GM23248 (cell line): ENCODE measurements around the gene ABCD1. TPM values are rescaled to one million over a fixed set of nuclear protein-coding genes. Genes with fewer than 3 reads are reported as not detected.
"Not testable (repeated sequence)": the region's sequence is repeated elsewhere in the genome, so short reads cannot be mapped to it uniquely, and the experiment has no call there.

ENCODE experiments used
- DNase-seq: peaks from one replicate; pipeline ENCODE4 v3.0.0-alpha.2; 2015
- H2AFZ ChIP-seq: fragments of 200-600 bp; sonication (generic); 2 replicates; pipeline ENCODE4 v1.6.1; 2016; ENCODE audit warnings: antibody characterized with exemption
- H3F3A ChIP-seq: fragments of 200-600 bp; sonication (generic); 2 replicates; pipeline ENCODE4 v1.6.1; 2016; ENCODE audit warnings: mild to moderate bottlenecking, antibody characterized with exemption, mixed run types; ENCODE audit not compliant: insufficient read depth
- H3K27ac ChIP-seq: fragments of 200-600 bp; sonication (generic); 2 replicates; pipeline ENCODE4 v1.5.1; 2016; ENCODE audit warnings: mild to moderate bottlenecking
- H3K27me3 ChIP-seq: fragments of 200-600 bp; sonication (generic); replicated peaks from 2 replicates; pipeline ENCODE4 v1.6.1; 2016; ENCODE audit warnings: mild to moderate bottlenecking; ENCODE audit not compliant: insufficient read depth
- H3K36me3 ChIP-seq: fragments of 200-600 bp; sonication (generic); 2 replicates; pipeline ENCODE4 v1.6.1; 2016; ENCODE audit warnings: low read depth, mild to moderate bottlenecking
- H3K4me1 ChIP-seq: fragments of 200-600 bp; sonication (generic); 2 replicates; pipeline ENCODE4 v1.6.1; 2016; ENCODE audit warnings: mild to moderate bottlenecking; ENCODE audit not compliant: insufficient read depth
- H3K4me2 ChIP-seq: fragments of 200-600 bp; sonication (generic); one replicate; pipeline ENCODE4 v1.6.1; 2016; ENCODE audit warnings: mild to moderate bottlenecking; ENCODE audit not compliant: unreplicated experiment
- H3K4me3 ChIP-seq: fragments of 200-600 bp; sonication (generic); 2 replicates; pipeline ENCODE4 v1.5.1; 2016; ENCODE audit warnings: mild to moderate bottlenecking
- H3K79me2 ChIP-seq: fragments of 200-600 bp; sonication (generic); 2 replicates; pipeline ENCODE4 v1.6.1; 2016; ENCODE audit warnings: mild to moderate bottlenecking; ENCODE audit not compliant: insufficient read depth
- H3K9ac ChIP-seq: fragments of 200-600 bp; sonication (generic); 2 replicates; pipeline ENCODE4 v1.6.1; 2016; ENCODE audit warnings: mild to moderate bottlenecking
- H3K9me2 ChIP-seq: fragments of 200-600 bp; sonication (generic); 2 replicates; pipeline ENCODE4 v1.6.1; 2016; ENCODE audit warnings: mixed run types, mild to moderate bottlenecking, moderate library complexity; ENCODE audit not compliant: insufficient read depth
- H3K9me3 ChIP-seq: fragments of 200-600 bp; sonication (generic); one replicate; pipeline ENCODE4 v1.6.1; 2017; ENCODE audit warnings: low read depth
- H4K20me1 ChIP-seq: fragments of 200-600 bp; sonication (generic); 2 replicates; pipeline ENCODE4 v1.6.0; 2016; ENCODE audit not compliant: insufficient read depth
- EZH2 ChIP-seq: fragments of 200-600 bp; sonication (generic); IDR thresholded peaks from 2 replicates; pipeline ENCODE4 v1.6.1; 2018; ENCODE audit warnings: antibody characterized with exemption, mild to moderate bottlenecking; ENCODE audit not compliant: insufficient read depth, poor library complexity, severe bottlenecking
- EZH2phosphoT487 ChIP-seq: fragments of 200-600 bp; sonication (generic); IDR thresholded peaks from 2 replicates; pipeline ENCODE4 v1.6.1; 2018; ENCODE audit warnings: antibody characterized with exemption, moderate library complexity, mild to moderate bottlenecking, low read depth; ENCODE audit not compliant: insufficient read depth
- WGBS, 2 experiments: methylation state at CpG; one replicate each; pipeline ENCODE4 v1.1.6; 2015 to 2017; ENCODE audit warnings: low lambda C conversion rate in 2 of 2, low coverage in 1 of 2; ENCODE audit errors: missing lambda C conversion rate in 2 of 2; 5-methylcytosine and 5-hydroxymethylcytosine counted together
- in situ Hi-C: fragments of 300-500 bp; cut with MboI; formaldehyde crosslinking; loops from 2 replicates; pipeline ENCODE4 v1.15.0; 2020
- polyA plus RNA-seq: library from polyadenylated mRNA; unstranded; fragments of >200 nt; fragmentation: Nextera tagmentation; extraction: Ambion mirVana; gene quantifications from 2 replicates; pipeline ENCODE4 v1.2.1, GENCODE V29; 2016
- total RNA-seq: library from RNA; depleted of rRNA; stranded (reverse); fragments of >200 nt; shearing (Covaris generic); gene quantifications from 2 replicates; pipeline ENCODE4 v1.2.3, GENCODE V29; 2014

ABCD1 gene
- total and polyA plus RNA-seq, 2 experiments from 2014 or later = 9.8 to 24.4 TPM

DNA sequence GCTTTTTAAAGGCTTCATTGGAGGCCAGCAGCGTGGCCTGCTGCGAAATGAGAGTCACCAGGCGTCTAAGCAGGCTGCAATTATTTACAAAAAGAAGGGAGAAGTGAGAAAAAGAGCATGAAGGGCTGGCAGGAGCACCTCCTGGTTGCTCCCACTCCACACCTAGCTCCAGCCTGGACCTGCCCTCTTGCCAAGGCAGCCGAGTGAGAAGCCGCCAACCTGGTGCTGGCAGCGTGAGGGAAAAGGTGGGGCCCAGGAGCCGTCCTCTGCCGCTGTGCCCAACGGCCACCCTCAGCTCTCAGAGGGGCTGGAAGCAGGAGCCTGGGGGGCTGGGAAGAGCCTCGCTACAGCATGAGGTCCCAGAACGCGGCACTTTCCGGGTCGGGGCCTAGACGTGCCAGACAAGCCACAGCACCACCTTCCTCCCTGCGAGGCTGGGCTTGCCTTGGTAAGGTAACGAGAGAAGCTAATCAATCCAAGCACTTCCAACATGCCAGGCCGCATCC lies 20.6 kb upstream of the ABCD1 start:
- Histone ChIP-seq H3K9ac (no peak overlapping the region), H3K36me3 (no peaks in the 10 kb centered on the region), H3K27me3 (no peaks in the 10 kb centered on the region), H3K27ac (no peak overlapping the region), H3K4me1 (no peaks in the 10 kb centered on the region), H3K79me2 (0 out of 2 replicates have a peak, but pooled peaks cover 5% of the 10 kb centered on the region), H3F3A (no peaks in the 10 kb centered on the region), H2AFZ (no peak overlapping the region), H3K4me2 (no peak overlapping the region), H3K9me3 (no peaks in the 10 kb centered on the region), H4K20me1 (no peaks in the 10 kb centered on the region), H3K4me3 (no peak overlapping the region), H3K9me2 (no peaks in the 10 kb centered on the region)
- 94 to 100% methylated on average over 7 to 13 of the region's 18 CpGs for WGBS, 2 experiments
- DNase-seq = no peak
- in situ Hi-C loops = no loop called here
- TF ChIP-seq EZH2 = no peak
- no peak for TF ChIP-seq EZH2phosphoT487

DNA sequence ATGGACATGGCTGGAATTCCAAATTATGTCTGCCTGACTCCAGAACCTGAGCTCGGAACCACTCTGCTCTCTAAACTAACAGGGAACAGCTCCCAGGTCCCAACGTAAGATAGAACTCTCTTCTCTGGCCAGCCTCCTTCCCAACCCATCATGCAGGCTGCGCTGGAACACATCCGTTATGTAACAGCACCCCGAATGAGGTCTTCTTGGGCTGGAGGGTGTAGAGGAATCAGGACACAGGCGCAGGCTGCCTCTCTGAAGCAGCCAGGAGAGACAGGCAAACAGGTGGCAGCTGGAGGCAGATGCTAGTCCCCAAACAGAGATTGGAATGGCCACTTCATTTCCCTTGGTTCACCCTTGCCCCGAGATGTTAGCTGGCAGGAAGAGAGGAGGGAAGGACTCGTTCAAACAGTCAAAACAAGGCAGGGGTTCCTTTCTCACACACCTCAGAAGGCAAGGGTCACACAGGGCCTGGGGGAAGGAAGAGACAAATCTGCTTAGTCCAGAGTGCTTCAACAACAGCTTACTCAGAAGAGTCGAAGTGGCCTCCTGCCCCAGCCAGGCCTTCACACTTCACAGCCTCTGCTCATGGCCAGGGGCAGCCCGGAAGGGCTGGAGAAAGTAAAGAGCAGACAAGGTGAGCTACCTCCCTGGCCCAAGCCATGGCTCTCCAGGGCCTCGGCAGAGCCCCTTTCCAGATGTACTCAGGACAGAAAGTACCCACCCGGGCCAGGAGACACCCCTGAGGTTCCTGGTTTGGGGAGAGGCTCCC lies 19.8 kb upstream of the ABCD1 start:
- H3K9me2 ChIP-seq, H2AFZ ChIP-seq, H3K9ac ChIP-seq, DNase-seq, in situ Hi-C loops, H3K4me3 ChIP-seq, H3F3A ChIP-seq, H3K79me2 ChIP-seq, H3K9me3 ChIP-seq, H3K27me3 ChIP-seq, H4K20me1 ChIP-seq, H3K4me1 ChIP-seq, H3K27ac ChIP-seq, H3K4me2 ChIP-seq, H3K36me3 ChIP-seq: not testable (repeated sequence)
- 85 to 89% methylated on average over 7 to 11 of the region's 12 CpGs for WGBS, 2 experiments

DNA sequence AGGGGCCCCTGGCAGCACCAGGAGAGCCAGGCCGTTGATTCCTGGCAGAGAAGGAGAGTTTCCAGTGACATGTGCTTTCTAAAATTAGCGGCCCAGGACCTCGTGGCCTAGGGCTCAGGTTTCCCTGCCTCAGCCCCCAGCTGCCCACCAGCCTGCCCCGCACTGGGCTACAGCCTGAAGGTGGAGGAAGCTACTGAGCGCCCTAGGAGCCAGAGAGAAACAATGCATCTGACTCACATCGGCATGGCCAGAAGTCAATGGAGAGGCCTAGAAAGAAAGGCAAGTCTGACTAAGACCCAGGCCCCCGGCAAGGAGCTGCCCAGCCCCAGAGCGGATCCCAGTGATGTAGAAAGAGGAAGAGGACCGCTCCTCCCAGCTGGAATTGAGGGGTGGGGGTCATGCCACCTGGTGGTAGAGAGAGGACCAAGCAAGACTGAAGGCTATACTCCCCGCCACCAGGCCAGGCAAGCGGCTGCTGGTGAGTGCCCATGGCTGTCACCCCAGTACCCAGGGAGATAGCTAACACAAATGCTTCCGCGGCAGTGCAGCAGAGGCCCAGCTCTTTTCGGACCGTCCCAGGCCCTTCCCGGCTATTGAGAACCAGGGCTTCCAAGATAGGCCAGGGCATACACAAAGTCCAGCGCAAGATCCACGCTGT lies 19.1 kb upstream of the ABCD1 start:
- H2AFZ ChIP-seq, H3K9me3 ChIP-seq, H3K79me2 ChIP-seq, H3K9me2 ChIP-seq, H3K27ac ChIP-seq, H4K20me1 ChIP-seq, DNase-seq, H3K4me3 ChIP-seq, H3F3A ChIP-seq, H3K27me3 ChIP-seq, H3K4me1 ChIP-seq, H3K9ac ChIP-seq, H3K36me3 ChIP-seq, H3K4me2 ChIP-seq, in situ Hi-C loops: not testable (repeated sequence)
- 96 to 100% methylated on average over 5 to 15 of the region's 18 CpGs for WGBS, 2 experiments

DNA sequence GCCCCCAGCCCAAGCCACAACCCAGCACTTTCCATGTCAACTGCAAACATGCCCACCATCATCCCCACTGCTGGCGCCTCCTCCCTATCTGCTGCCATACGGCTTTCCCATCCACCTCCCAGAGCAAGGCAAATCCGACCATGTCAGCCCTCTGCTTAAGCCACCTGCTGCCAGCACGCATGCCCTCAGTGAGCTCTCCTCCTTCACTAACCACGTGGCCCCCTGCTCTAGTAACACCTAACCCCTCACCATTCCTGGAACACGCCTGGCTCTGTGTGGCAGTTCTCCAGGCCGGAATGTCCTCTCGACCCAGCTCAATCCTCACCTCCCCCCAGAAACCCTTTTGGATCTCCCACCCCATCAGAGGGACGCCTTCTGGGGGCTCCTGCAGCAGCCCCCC lies 17.9 kb upstream of the ABCD1 start:
- no peak for TF ChIP-seq EZH2
- no peak for TF ChIP-seq EZH2phosphoT487
- no peak overlapping the region for H3K4me2 ChIP-seq
- no peaks in the 10 kb centered on the region for H4K20me1 ChIP-seq
- H3K27ac ChIP-seq = no peak overlapping the region
- no peaks in the 10 kb centered on the region for H3K9me2 ChIP-seq
- WGBS, 2 experiments = 97 to 98% methylated on average over 7 to 8 of the region's 9 CpGs
- H3K9me3 ChIP-seq = no peaks in the 10 kb centered on the region
- no peak overlapping the region for H2AFZ ChIP-seq
- no peak for DNase-seq
- H3K27me3 ChIP-seq = no peaks in the 10 kb centered on the region
- 0 out of 2 replicates have a peak, but pooled peaks cover 5% of the 10 kb centered on the region for H3K79me2 ChIP-seq
- no peaks in the 10 kb centered on the region for H3F3A ChIP-seq
- no peaks in the 10 kb centered on the region for H3K4me1 ChIP-seq
- H3K9ac ChIP-seq = no peak overlapping the region
- in situ Hi-C loops = no loop called here
- no peak overlapping the region for H3K4me3 ChIP-seq
- no peaks in the 10 kb centered on the region for H3K36me3 ChIP-seq
